ENCODE results near the gene PRAF2. TPM values are rescaled to one million over a fixed set of nuclear protein-coding genes. Genes with fewer than 3 reads are reported as not detected.

The PRAF2 gene
- polyA plus RNA-seq, 6 donors from 2014 or later, result 25.5 to 49.0 (median 38.8) TPM

DNA sequence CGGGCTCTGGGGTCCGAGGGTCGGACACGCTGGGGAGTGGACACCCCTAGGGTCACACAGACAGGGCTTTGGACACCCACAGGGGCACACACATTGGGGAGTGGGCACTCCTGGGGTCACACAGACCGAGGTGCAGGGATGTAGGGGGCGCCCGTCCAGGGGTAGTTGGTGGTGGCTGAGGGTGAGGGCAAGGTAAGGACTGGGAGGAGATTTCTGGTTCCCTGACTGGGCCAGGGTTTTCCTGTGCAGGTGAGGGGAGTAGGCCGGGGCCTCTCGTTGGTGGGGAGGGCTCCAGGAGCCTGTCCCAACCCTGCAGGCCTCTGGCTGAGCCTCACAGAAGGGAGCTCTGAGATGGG is 27.8 kb upstream of the PRAF2 start:
- peak overlapping the region; percentile 79 to 95 (median 92) for H3K4me3 Mint-ChIP-seq
- H3K27ac Mint-ChIP-seq, result peak overlapping the region in 4 of 6 donors; percentile 59 to 84 (median 82)
- no peaks in the 10 kb centered on the region for H3K27me3 Mint-ChIP-seq
- ATAC-seq (ENCODE audit: low read depth in 2 of 2) (no peak), DNase-seq (no peak)
- H3K36me3 Mint-ChIP-seq, result no peaks in the 10 kb centered on the region
- no peaks in the 10 kb centered on the region for H3K9me3 Mint-ChIP-seq
- peaks cover 0 to 18% (median 11%) of the 10 kb centered on the region in 3 donors for H3K4me1 Mint-ChIP-seq

DNA sequence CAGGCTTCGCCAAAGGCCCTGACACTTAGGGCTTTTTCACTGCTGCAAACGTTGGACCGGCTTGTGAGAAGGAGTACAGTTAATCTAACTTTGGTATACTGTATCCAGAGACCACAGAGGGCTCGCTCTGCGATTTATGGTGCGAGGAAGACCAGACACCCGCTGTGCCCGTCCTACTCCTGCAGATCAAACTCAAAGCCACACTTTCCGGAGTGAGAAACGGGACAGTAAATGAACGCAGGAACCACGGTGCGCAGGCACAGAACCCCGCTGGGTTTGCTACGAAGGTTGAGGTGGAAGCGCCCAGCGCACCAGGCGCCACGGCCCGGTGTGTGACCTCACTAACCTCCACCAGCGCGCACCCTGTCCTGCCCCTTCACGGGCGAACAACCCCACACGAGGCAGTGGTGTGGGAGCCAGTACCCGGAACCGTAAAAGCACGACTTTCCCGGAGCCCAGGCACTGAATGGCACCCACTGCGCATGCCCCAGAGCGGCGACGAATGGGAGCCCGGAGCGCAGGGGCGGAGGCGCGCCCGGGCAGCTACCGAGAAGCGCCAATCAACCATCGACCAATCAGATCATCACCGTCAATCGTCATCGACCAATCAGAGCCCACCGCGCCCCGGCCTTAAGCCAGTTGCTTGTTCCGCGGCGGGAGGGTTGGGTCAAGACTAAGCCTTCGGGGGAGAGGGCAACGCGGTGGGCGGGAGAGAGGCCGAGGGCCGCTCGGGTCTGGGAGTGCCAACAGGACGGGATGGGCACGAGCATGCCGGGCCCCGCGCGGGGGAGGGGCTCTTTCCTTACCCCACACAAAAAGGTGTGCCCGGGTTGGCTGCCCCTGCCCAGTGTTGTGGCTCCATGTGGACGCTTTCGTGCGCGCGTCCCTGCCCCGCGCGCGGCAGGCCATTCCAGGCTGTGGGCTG is 27.2 kb upstream of the PRAF2 start:
- no peaks in the 10 kb centered on the region for H3K9me3 Mint-ChIP-seq
- peak overlapping the region; percentile 79 to 95 (median 92) for H3K4me3 Mint-ChIP-seq
- H3K27ac Mint-ChIP-seq, result peak overlapping the region; percentile 84 to 98 (median 96)
- H3K36me3 Mint-ChIP-seq, result no peaks in the 10 kb centered on the region
- H3K4me1 Mint-ChIP-seq, result peaks cover 0 to 18% (median 11%) of the 10 kb centered on the region in 3 donors
- DNase-seq, result peak; percentile 89
- H3K27me3 Mint-ChIP-seq, result no peaks in the 10 kb centered on the region
- ATAC-seq (ENCODE audit: low read depth in 2 of 2), result peak; percentile 87 to 88

DNA sequence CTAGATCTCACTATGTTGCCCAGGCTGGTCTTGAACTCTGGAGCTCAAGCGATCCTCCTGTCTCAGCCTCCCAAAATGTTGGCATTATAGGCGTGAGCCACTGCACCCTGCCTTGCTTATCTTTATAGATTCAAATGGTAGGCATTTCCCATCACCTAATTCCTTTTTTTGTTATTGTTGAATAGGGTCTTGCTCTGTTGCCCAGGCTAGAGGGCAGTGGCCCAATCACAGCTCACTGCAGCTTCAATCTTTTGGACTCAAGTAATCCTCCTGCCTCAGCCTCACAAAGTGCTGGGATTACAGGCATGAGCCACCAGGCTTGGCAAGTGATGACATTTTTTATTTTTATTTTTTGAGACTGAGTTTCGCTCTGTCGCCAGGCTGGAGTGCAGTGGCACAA is 22.6 kb upstream of the PRAF2 start:
- peaks cover 0 to 12% (median 4%) of the 10 kb centered on the region in 3 donors for H3K4me1 Mint-ChIP-seq
- H3K4me3 Mint-ChIP-seq, result no peak overlapping the region
- no peak for DNase-seq

DNA sequence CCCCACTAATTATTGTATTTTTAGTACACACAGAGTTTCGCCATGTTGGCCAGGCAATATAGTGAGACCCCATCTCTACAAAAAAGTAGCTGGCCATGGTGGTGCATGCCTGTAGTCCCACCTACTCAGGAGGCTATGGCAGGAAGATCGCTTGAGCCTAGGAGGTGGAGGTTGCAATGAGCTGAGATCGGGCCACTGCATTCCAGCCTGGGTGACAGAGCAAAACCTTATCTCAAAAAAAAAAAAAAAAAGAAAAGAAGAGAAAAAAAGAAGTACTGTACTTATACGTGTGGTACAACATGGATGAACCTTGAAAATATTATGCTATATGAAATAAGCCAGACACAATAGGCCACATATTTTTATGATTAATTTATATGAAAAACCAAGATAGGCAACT is 15.8 kb upstream of the PRAF2 start:
- no peak for DNase-seq
- H3K36me3 Mint-ChIP-seq, result no peaks in the 10 kb centered on the region
- no peak for ATAC-seq (ENCODE audit: low read depth in 2 of 2)
- H3K4me3 Mint-ChIP-seq, result no peak overlapping the region
- peaks cover 0 to 2% (median 0%) of the 10 kb centered on the region in 7 donors for H3K9me3 Mint-ChIP-seq
- H3K27me3 Mint-ChIP-seq, result no peaks in the 10 kb centered on the region
- no peak overlapping the region for H3K27ac Mint-ChIP-seq
- H3K4me1 Mint-ChIP-seq, result no peaks in the 10 kb centered on the region

More for the DNA sequence above, 22.6 kb upstream of the PRAF2 start:
- Mint-ChIP-seq H3K27me3 (no peaks in the 10 kb centered on the region), H3K27ac (no peak overlapping the region), H3K9me3 (no peaks in the 10 kb centered on the region), H3K36me3 (no peaks in the 10 kb centered on the region)
- ATAC-seq (ENCODE audit: low read depth in 2 of 2), result no peak

DNA sequence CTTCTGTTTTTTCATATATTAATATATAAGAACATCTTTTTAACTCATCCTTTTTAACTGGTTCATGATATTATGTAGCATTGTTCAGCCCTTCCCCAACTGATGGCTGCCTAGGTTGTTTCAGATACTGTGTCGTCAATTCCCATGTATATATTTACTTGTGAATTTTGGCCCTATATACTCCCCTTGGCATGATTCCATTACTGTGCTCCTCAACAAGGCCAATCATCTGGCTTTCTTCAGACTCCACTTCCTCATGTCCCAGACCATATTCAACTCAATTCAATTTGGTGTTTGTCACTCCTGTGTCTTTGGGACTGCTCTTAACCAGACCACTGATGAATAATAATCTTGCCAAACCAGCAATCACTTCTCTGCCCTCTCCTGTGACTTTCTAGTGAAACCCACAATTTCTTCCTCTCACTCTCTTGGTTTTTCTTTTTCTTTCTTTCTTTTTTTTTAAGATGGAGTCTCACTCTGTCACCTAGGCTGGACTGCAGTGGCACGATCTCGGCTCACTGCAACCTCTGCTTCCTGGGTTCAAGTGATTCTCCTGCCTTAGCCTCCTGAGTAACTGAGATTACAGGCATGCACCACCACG is 8.6 kb upstream of the PRAF2 start:
- no peak for DNase-seq
- Mint-ChIP-seq H3K27ac (peak overlapping the region in 1 of 6 donors; percentile 44), H3K9me3 (peaks cover 0 to 4% (median 0%) of the 10 kb centered on the region in 7 donors), H3K4me1 (peaks cover 12 to 14% (median 13%) of the 10 kb centered on the region in 3 donors), H3K27me3 (no peaks in the 10 kb centered on the region), H3K36me3 (no peaks in the 10 kb centered on the region), H3K4me3 (peak overlapping the region in 3 of 8 donors; percentile 27 to 74 (median 37))
- no peak for ATAC-seq (ENCODE audit: low read depth in 2 of 2)

DNA sequence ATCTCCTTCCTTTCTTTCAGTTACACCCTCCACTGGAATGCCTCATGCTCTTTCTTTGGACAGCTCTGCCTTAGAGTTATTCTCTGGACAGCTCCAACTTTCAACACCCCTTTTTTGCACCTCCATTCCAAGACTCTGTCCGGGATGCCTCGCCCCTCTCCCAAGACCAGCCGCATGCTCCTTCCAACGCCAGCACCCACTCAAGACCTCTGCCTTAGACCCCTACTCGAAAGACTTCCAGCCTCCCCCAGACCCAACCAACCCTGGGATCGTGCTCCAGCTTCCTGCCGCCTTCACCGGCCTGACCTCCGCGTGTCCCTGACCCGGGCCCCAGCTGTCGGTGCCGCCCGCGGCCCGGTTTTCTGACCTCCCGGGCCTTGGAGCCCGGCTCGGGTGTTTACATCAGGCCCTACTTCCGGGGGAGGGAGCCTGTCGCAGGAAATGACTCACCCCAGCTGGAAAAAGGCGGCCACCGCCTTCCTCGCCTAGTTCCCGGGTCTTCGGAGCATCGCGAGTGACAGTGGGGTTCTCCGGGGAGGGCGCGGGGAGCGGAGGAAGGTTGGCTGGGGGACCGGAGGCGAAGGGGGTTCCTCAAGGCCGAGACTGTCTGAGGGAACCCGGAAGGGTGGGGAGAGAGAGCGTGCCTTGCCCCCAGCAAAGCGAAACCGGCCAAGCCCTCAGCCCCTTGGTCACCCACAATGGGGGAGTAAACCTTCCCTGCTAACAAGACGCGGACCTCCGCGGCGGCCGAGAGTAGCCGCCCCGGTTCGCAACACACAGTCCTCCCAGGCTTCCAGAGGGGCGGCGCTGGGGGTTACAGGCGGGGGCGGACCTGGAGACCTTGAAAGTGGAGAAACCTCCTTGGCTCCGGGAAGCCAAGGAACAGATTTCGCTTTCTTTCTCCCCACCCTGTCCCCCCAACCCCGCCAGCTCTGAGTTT is 6.0 kb upstream of the PRAF2 start, which contains the start of gene WDR45:
TSS of gene WDR45 (minus strand) at position 399 of the 940 bp plus-strand sequence. CDS start 1,792 bp downstream, outside the sequence.
- H3K4me3 Mint-ChIP-seq, result peak within 1 kb of the TSS; percentile 85 to 96 (median 93)
- no peaks in the 10 kb centered on the region for H3K36me3 Mint-ChIP-seq
- H3K27me3 Mint-ChIP-seq, result no peaks in the 10 kb centered on the region
- peaks cover 0 to 4% (median 0%) of the 10 kb centered on the region in 7 donors for H3K9me3 Mint-ChIP-seq
- peaks cover 12 to 14% (median 13%) of the 10 kb centered on the region in 3 donors for H3K4me1 Mint-ChIP-seq
- ATAC-seq (ENCODE audit: low read depth in 2 of 2) (peak; percentile 80 to 83), DNase-seq (peak; percentile 67)
- H3K27ac Mint-ChIP-seq, result peak within 1 kb of the TSS; percentile 95 to 99 (median 98)

DNA sequence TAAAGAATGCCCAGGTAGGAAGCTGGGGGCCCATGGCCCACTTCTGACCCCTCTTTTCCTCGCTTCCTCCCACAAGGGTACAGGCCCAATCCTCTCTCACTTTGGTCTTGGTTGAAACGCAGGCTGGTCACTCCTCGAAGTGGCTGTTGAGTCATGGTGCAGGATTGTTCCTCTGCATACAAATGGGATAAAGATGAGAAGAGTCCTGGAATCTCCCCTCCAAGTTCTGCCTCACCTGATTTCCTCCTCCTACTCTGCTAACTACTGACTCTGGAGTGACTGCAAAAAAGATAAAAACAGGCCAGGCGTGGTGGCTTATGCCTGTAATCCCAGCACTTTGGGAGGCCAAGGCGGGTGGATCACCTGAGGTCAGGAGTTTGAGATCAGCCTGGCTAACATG is 4.1 kb upstream of the PRAF2 start:
- DNase-seq, result no peak
- Mint-ChIP-seq H3K27me3 (no peaks in the 10 kb centered on the region), H3K27ac (peak overlapping the region in 3 of 6 donors; percentile 44 to 95 (median 86))

DNA sequence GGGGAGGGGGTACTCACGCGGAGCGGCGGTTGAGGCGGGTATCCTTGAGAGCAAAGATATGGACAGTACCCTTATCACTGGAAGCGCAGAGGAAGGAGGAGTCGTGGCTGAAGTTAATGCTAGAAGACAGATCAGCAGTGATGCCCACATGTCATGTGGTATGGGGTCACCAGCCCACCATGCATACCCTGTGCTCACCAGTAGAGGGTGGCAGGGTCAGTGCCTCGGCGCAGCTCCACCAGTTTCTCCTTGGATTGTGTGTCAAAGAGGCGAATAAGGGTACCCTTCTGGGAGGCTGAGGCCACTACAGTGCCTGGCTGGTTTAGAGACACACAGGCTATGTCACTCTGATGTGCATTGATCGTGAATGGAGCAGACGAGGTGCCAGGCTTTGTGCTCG is 1.5 kb upstream of the PRAF2 start:
- Mint-ChIP-seq H3K27ac (peak overlapping the region in 1 of 6 donors; percentile 66), H3K27me3 (no peaks in the 10 kb centered on the region), H3K4me3 (peak overlapping the region in 2 of 8 donors; percentile 73 to 81), H3K36me3 (no peaks in the 10 kb centered on the region), H3K9me3 (peaks cover 0 to 6% (median 0%) of the 10 kb centered on the region in 7 donors), H3K4me1 (peaks cover 28 to 30% (median 29%) of the 10 kb centered on the region in 3 donors)
- ATAC-seq (ENCODE audit: low read depth in 2 of 2) (no peak), DNase-seq (no peak)

More for the DNA sequence above, 4.1 kb upstream of the PRAF2 start:
- peak overlapping the region in 1 of 8 donors; percentile 51 for H3K4me3 Mint-ChIP-seq
- H3K4me1 Mint-ChIP-seq, result peaks cover 17 to 27% (median 27%) of the 10 kb centered on the region in 3 donors
- no peak for ATAC-seq (ENCODE audit: low read depth in 2 of 2)
- peaks cover 0 to 6% (median 0%) of the 10 kb centered on the region in 7 donors for H3K9me3 Mint-ChIP-seq
- no peaks in the 10 kb centered on the region for H3K36me3 Mint-ChIP-seq

DNA sequence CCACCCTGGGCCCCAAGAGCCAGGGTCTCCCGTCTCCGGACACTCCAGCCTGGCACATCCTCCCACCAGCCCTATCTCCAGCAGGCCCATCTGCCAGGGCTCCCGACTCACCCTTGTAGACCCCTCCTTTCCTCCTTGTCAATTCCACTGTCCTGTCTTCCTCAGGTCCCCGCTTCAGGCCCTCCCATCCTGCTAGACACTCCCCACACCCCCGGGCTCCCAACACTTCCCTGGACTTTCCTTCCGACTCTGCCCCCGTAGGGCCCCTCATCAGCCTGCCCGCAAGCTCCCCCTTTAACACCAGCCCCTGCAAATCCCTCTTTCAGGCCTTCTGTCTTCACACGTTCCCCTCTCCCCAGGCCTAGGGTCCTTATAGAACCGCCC is 1.1 kb downstream of the PRAF2 start:
- peak overlapping the region in 7 of 8 donors; percentile 55 to 89 (median 81) for H3K4me3 Mint-ChIP-seq
- H3K36me3 Mint-ChIP-seq, result no peaks in the 10 kb centered on the region
- no peak for ATAC-seq (ENCODE audit: low read depth in 2 of 2)
- peaks cover 0 to 6% (median 0%) of the 10 kb centered on the region in 7 donors for H3K9me3 Mint-ChIP-seq
- H3K27me3 Mint-ChIP-seq, result no peaks in the 10 kb centered on the region
- H3K4me1 Mint-ChIP-seq, result peaks cover 16 to 18% (median 18%) of the 10 kb centered on the region in 3 donors
- peak overlapping the region in 3 of 6 donors; percentile 27 to 85 (median 63) for H3K27ac Mint-ChIP-seq
- no peak for DNase-seq

DNA sequence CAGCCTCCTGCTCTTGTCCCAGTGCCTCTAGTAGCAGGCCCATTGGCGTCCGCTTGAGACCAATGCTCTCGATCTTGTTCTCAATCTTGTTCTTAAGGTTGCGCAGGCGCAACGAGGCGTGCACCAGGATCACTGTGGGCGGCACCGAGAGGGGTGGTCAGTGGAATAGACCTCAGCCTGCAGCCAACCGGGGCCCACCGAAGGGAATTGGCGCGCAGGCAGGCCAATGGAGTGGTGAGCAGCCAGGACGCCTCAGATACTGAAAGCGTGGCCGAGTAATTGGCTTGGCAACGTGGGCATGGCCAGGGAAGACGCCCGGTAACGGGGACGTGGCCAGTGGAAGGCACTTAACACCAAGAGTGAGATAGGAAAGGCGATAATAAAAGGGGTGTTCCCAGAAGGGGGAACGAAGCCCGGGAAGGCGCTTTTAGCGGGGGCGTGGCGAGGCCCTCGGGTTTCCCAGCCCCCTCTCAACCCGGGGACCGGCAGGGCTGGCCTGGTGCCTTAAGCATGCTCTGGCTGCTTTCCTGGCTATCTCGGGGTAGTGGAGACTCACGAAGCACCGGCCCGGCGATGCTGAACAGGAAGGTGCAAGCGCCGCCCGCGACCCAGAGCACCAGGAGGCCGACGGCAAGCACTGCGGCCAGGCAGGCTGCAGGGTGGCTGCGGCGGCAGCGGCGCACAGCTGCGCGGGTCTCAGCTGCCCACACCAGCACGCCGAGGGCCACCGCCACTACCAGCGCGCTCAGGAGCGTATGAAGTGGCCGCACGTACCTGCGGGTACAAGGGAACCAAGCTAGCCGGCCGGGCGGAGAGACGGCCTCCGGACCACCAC is 1.7 kb downstream of the PRAF2 start:
- DNase-seq (no peak), ATAC-seq (ENCODE audit: low read depth in 2 of 2) (no peak)
- Mint-ChIP-seq H3K4me1 (peaks cover 16 to 18% (median 18%) of the 10 kb centered on the region in 3 donors), H3K27me3 (no peaks in the 10 kb centered on the region), H3K9me3 (peaks cover 0 to 6% (median 0%) of the 10 kb centered on the region in 7 donors), H3K27ac (peak overlapping the region in 1 of 6 donors; percentile 41), H3K36me3 (no peaks in the 10 kb centered on the region), H3K4me3 (peak overlapping the region in 2 of 8 donors; percentile 84 to 89)

DNA sequence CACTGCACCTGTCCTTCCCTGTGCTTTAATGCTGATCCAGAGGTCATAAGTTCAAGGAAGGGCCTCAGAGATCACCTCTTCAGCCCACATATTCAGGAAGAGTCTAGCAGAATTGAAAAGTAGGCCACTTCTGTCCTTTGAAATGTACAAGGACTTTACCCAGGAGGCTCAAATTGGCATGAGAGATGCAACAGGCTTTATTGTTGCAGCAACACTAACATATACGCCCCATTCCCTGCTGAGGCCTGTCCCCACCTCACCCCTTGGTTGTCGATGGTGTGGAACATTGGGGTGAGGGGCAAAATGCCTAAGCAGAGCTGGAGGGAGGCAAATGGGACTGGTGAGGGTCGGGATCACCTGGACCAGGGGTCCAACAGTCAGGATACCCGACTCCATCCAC is 2.8 kb downstream of the PRAF2 start:
- ATAC-seq (ENCODE audit: low read depth in 2 of 2), result no peak
- peak overlapping the region in 1 of 8 donors; percentile 27 for H3K4me3 Mint-ChIP-seq
- peaks cover 0 to 6% (median 0%) of the 10 kb centered on the region in 7 donors for H3K9me3 Mint-ChIP-seq
- H3K27me3 Mint-ChIP-seq, result no peaks in the 10 kb centered on the region
- no peak for DNase-seq
- H3K4me1 Mint-ChIP-seq, result peaks cover 16 to 18% (median 18%) of the 10 kb centered on the region in 3 donors
- H3K36me3 Mint-ChIP-seq, result no peaks in the 10 kb centered on the region
- H3K27ac Mint-ChIP-seq, result peak overlapping the region in 1 of 6 donors; percentile 50

DNA sequence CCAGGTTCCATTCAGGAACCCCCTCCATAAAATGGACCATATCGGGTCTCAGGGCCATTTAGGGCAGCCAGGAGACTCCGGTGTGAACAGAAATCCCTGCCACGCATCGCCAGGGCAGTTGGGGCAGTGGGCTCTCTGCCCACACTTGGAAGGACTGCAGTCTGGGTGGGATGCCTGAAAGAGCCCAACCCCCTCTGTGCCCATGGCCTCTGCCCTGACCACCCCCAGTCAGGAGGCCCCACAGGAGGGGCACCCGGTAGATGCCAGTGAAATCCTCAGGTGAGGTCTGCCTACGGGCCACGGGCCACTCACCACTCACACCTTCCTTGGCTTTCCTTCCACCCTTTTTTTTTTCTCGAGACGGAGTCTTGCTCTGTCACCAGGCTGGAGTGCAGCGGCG is 4.8 kb downstream of the PRAF2 start:
- Mint-ChIP-seq H3K4me3 (no peak overlapping the region), H3K36me3 (no peaks in the 10 kb centered on the region), H3K27ac (no peak overlapping the region), H3K27me3 (no peaks in the 10 kb centered on the region), H3K4me1 (peaks cover 13 to 18% (median 14%) of the 10 kb centered on the region in 3 donors), H3K9me3 (peaks cover 0 to 6% (median 0%) of the 10 kb centered on the region in 7 donors)
- ATAC-seq (ENCODE audit: low read depth in 2 of 2) (no peak), DNase-seq (no peak)

Data from naive B cell (primary cell).